ENCODE results near the gene CDS2. TPM values are rescaled to one million over a fixed set of nuclear protein-coding genes. Genes with fewer than 3 reads are reported as not detected.

The CDS2 gene
- total RNA-seq, 1 donor from 2014 or later = 44.9 TPM

- Mint-ChIP-seq H3K9me3 (no peaks in the 10 kb centered on the region), H3K4me3 (no peak overlapping the region), H3K27me3 (ENCODE audit: low read depth) (no peaks in the 10 kb centered on the region), H3K27ac (no peak overlapping the region), H3K4me1 (no peaks in the 10 kb centered on the region), H3K36me3 (peaks cover 12% of the 10 kb centered on the region)
- DNase-seq (ENCODE audit: low spot score in 2 of 2, unreplicated experiment in 2 of 2) = no peak
- no peak for TF ChIP-seq CTCF (IDR thresholded peaks at IDR 0.05; ENCODE audit: unreplicated experiment)
Observed at GRCh38 chr20:5088688-5089087, 38.1 kb upstream of the CDS2 start.

- Mint-ChIP-seq H3K36me3 (peaks cover 10% of the 10 kb centered on the region), H3K27me3 (ENCODE audit: low read depth) (no peaks in the 10 kb centered on the region), H3K4me3 (no peak overlapping the region), H3K4me1 (no peaks in the 10 kb centered on the region), H3K9me3 (no peaks in the 10 kb centered on the region), H3K27ac (no peak overlapping the region)
- no peak for TF ChIP-seq CTCF (IDR thresholded peaks at IDR 0.05; ENCODE audit: unreplicated experiment)
- DNase-seq (ENCODE audit: low spot score in 2 of 2, unreplicated experiment in 2 of 2) = no peak
Observed at GRCh38 chr20:5090191-5090590, 36.6 kb upstream of the CDS2 start.

GRCh38 chr20:5091902-5092301, 34.9 kb upstream of the CDS2 start:
- H3K27me3 Mint-ChIP-seq (ENCODE audit: low read depth) = no peaks in the 10 kb centered on the region
- DNase-seq (ENCODE audit: low spot score in 2 of 2, unreplicated experiment in 2 of 2) = no peak
- no peak overlapping the region for H3K4me3 Mint-ChIP-seq
- no peaks in the 10 kb centered on the region for H3K9me3 Mint-ChIP-seq
- TF ChIP-seq CTCF (IDR thresholded peaks at IDR 0.05; ENCODE audit: unreplicated experiment) = no peak
- peaks cover 16% of the 10 kb centered on the region for H3K36me3 Mint-ChIP-seq
- no peaks in the 10 kb centered on the region for H3K4me1 Mint-ChIP-seq
- H3K27ac Mint-ChIP-seq = no peak overlapping the region

GRCh38 chr20:5092765-5093339, 34.0 kb upstream of the CDS2 start:
- no peaks in the 10 kb centered on the region for H3K27me3 Mint-ChIP-seq (ENCODE audit: low read depth)
- no peak for TF ChIP-seq CTCF (IDR thresholded peaks at IDR 0.05; ENCODE audit: unreplicated experiment)
- no peak for DNase-seq (ENCODE audit: low spot score in 2 of 2, unreplicated experiment in 2 of 2)
- H3K36me3 Mint-ChIP-seq = peaks cover 16% of the 10 kb centered on the region
- no peak overlapping the region for H3K4me3 Mint-ChIP-seq
- no peaks in the 10 kb centered on the region for H3K4me1 Mint-ChIP-seq
- no peak overlapping the region for H3K27ac Mint-ChIP-seq
- no peaks in the 10 kb centered on the region for H3K9me3 Mint-ChIP-seq

GRCh38 chr20:5095454-5095853, 31.4 kb upstream of the CDS2 start:
- no peaks in the 10 kb centered on the region for H3K9me3 Mint-ChIP-seq
- TF ChIP-seq CTCF (IDR thresholded peaks at IDR 0.05; ENCODE audit: unreplicated experiment) = no peak
- H3K4me3 Mint-ChIP-seq = no peak overlapping the region
- peaks cover 31% of the 10 kb centered on the region for H3K36me3 Mint-ChIP-seq
- DNase-seq (ENCODE audit: low spot score in 2 of 2, unreplicated experiment in 2 of 2) = no peak
- H3K27ac Mint-ChIP-seq = no peak overlapping the region
- no peaks in the 10 kb centered on the region for H3K27me3 Mint-ChIP-seq (ENCODE audit: low read depth)
- no peaks in the 10 kb centered on the region for H3K4me1 Mint-ChIP-seq

- H3K36me3 Mint-ChIP-seq = peaks cover 34% of the 10 kb centered on the region
- H3K4me1 Mint-ChIP-seq = no peaks in the 10 kb centered on the region
- DNase-seq (ENCODE audit: low spot score in 2 of 2, unreplicated experiment in 2 of 2) = no peak
- no peak overlapping the region for H3K27ac Mint-ChIP-seq
- H3K27me3 Mint-ChIP-seq (ENCODE audit: low read depth) = no peaks in the 10 kb centered on the region
- H3K9me3 Mint-ChIP-seq = no peaks in the 10 kb centered on the region
- no peak for TF ChIP-seq CTCF (IDR thresholded peaks at IDR 0.05; ENCODE audit: unreplicated experiment)
- H3K4me3 Mint-ChIP-seq = no peak overlapping the region
Observed at GRCh38 chr20:5095931-5096330, 30.9 kb upstream of the CDS2 start.
